ENCODE results near the gene CELF1. TPM values are rescaled to one million over a fixed set of nuclear protein-coding genes. Genes with fewer than 3 reads are reported as not detected.

CELF1 gene
- total RNA-seq, 4 donors from 2014 or later = 90.3 to 210 (median 101) TPM

- WGBS = under 1% methylated on average over 60 of the region's 62 CpGs
- H3K9me3 ChIP-seq = no peaks in the 10 kb centered on the region
- H3K4me3 ChIP-seq = peak within 1 kb of the TSS; percentile 86
- peak within 1 kb of the TSS; percentile 90 for H3K27ac ChIP-seq
- H3K36me3 ChIP-seq = peaks cover 34% of the 10 kb centered on the region
- no peaks in the 10 kb centered on the region for H3K27me3 ChIP-seq
- DNase-seq (ENCODE audit: low spot score in 2 of 2) = peak; percentile 99
- H3K4me1 ChIP-seq = peaks cover 19% of the 10 kb centered on the region
- TF ChIP-seq POLR2A (IDR thresholded peaks at IDR 0.05) (peak in 1 of 2 donors; percentile 51), EP300 (IDR thresholded peaks at IDR 0.05) (no peak), CTCF (IDR thresholded peaks at IDR 0.05) (no peak), POLR2AphosphoS5 (IDR thresholded peaks at IDR 0.05) (peak in 1 of 3 donors; percentile 3)
Observed at GRCh38 chr11:47426062-47426956, 126.6 kb downstream of the CELF1 start, which contains the start of gene PSMC3. TSS of gene PSMC3 (minus strand) at chr11:47426439. CDS start at chr11:47426279, 160 bp downstream.

DNA sequence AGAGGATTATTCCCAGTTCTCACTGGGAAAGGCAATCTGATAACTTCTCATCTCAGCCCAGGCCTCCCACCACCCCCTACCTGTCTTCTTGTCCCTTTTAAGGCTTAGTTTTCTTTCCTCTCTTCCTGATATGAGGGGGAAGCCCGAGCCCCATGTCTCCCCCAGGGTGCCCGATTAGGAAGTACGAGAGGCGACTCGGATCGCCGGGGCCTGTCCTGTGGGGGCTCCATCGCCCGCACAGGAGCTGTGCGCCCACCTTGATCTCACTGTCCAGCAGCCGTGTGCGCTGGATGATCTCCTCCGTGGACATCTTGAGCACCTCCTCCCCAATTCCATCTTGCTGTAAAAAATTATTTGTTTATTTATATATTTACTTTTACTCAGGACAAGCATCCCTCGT lies 127.3 kb downstream of the CELF1 start:
- no peak for DNase-seq (ENCODE audit: low spot score in 2 of 2)
- under 1% methylated on average over 14 of the region's 14 CpGs for WGBS
- Histone ChIP-seq H3K4me3 (peak overlapping the region; percentile 86), H3K36me3 (peaks cover 41% of the 10 kb centered on the region), H3K4me1 (peaks cover 19% of the 10 kb centered on the region), H3K9me3 (no peaks in the 10 kb centered on the region), H3K27ac (peak overlapping the region; percentile 90), H3K27me3 (no peaks in the 10 kb centered on the region)
- TF ChIP-seq POLR2AphosphoS5 (IDR thresholded peaks at IDR 0.05) = no peak
- TF ChIP-seq CTCF (IDR thresholded peaks at IDR 0.05) = no peak
- TF ChIP-seq EP300 (IDR thresholded peaks at IDR 0.05) = no peak
- TF ChIP-seq POLR2A (IDR thresholded peaks at IDR 0.05) = no peak

GRCh38 chr11:47418454-47419259 lies 134.3 kb downstream of the CELF1 start:
- H3K4me1 ChIP-seq = peaks cover 26% of the 10 kb centered on the region
- peaks cover 82% of the 10 kb centered on the region for H3K36me3 ChIP-seq
- WGBS = 64% methylated on average over 13 of the region's 23 CpGs
- no peaks in the 10 kb centered on the region for H3K9me3 ChIP-seq
- no peaks in the 10 kb centered on the region for H3K27me3 ChIP-seq
- TF ChIP-seq CTCF (IDR thresholded peaks at IDR 0.05) = no peak
- no peak overlapping the region for H3K27ac ChIP-seq
- no peak for DNase-seq (ENCODE audit: low spot score in 2 of 2)
- H3K4me3 ChIP-seq = no peak overlapping the region

GRCh38 chr11:47417712-47418111 lies 135.2 kb downstream of the CELF1 start:
- 82% methylated on average over 6 of the region's 6 CpGs for WGBS
- H3K36me3 ChIP-seq = peaks cover 80% of the 10 kb centered on the region
- DNase-seq (ENCODE audit: low spot score in 2 of 2) = peak in 1 of 2 donors; percentile 60

More at GRCh38 chr11:47417712-47418111, 135.2 kb downstream of the CELF1 start:
- TF ChIP-seq CTCF (IDR thresholded peaks at IDR 0.05) = no peak
- no peak for TF ChIP-seq EP300 (IDR thresholded peaks at IDR 0.05)
- TF ChIP-seq POLR2A (IDR thresholded peaks at IDR 0.05) = no peak
- TF ChIP-seq POLR2AphosphoS5 (IDR thresholded peaks at IDR 0.05) = no peak
- no peak overlapping the region for H3K27ac ChIP-seq
- H3K4me3 ChIP-seq = no peak overlapping the region
- peaks cover 26% of the 10 kb centered on the region for H3K4me1 ChIP-seq
- H3K9me3 ChIP-seq = no peaks in the 10 kb centered on the region
- no peaks in the 10 kb centered on the region for H3K27me3 ChIP-seq
